ENCODE measurements around the gene SEMA4D.
A peak's percentile ranks its signal among the peaks of the same experiment; 100 is the strongest.

The SEMA4D gene

GRCh38 chr9:89497978-89498851 is at the start of gene SEMA4D:
Gene SEMA4D (minus strand): TSS chr9:89498113. CDS start chr9:89405456, 92,657 bp downstream.
- DNase-seq (ENCODE audit: low read depth) = peak; percentile 62

- DNase-seq (ENCODE audit: low read depth) = no peak
Observed at GRCh38 chr9:89547000-89547399, 49.1 kb upstream of the SEMA4D start.

- DNase-seq (ENCODE audit: low read depth) = no peak
Observed at GRCh38 chr9:89544279-89544661, 46.4 kb upstream of the SEMA4D start.

GRCh38 chr9:89543621-89544278 is 45.8 kb upstream of the SEMA4D start:
- no peak for DNase-seq (ENCODE audit: low read depth)

GRCh38 chr9:89543111-89543510 is 45.2 kb upstream of the SEMA4D start:
- DNase-seq (ENCODE audit: low read depth) = no peak

GRCh38 chr9:89542401-89543021 is 44.6 kb upstream of the SEMA4D start:
- DNase-seq (ENCODE audit: low read depth) = no peak

- no peak for DNase-seq (ENCODE audit: low read depth)
Observed at GRCh38 chr9:89541798-89542197, 43.9 kb upstream of the SEMA4D start.

GRCh38 chr9:89539374-89539773 is 41.5 kb upstream of the SEMA4D start:
- no peak for DNase-seq (ENCODE audit: low read depth)

- DNase-seq (ENCODE audit: low read depth) = no peak
Observed at GRCh38 chr9:89538871-89539270, 41.0 kb upstream of the SEMA4D start.

- DNase-seq (ENCODE audit: low read depth) = no peak
Observed at GRCh38 chr9:89537166-89537565, 39.3 kb upstream of the SEMA4D start.

GRCh38 chr9:89536600-89536999 is 38.7 kb upstream of the SEMA4D start:
- no peak for DNase-seq (ENCODE audit: low read depth)

GRCh38 chr9:89536145-89536574 is 38.2 kb upstream of the SEMA4D start:
- no peak for DNase-seq (ENCODE audit: low read depth)

GRCh38 chr9:89535461-89535860 is 37.5 kb upstream of the SEMA4D start:
- DNase-seq (ENCODE audit: low read depth) = no peak

- DNase-seq (ENCODE audit: low read depth) = no peak
Observed at GRCh38 chr9:89534515-89535287, 36.8 kb upstream of the SEMA4D start.

GRCh38 chr9:89533411-89534095 is 35.6 kb upstream of the SEMA4D start:
- no peak for DNase-seq (ENCODE audit: low read depth)

- no peak for DNase-seq (ENCODE audit: low read depth)
Observed at GRCh38 chr9:89532944-89533343, 35.0 kb upstream of the SEMA4D start.

GRCh38 chr9:89532478-89532877 is 34.6 kb upstream of the SEMA4D start:
- DNase-seq (ENCODE audit: low read depth) = no peak

GRCh38 chr9:89531766-89532165 is 33.9 kb upstream of the SEMA4D start:
- no peak for DNase-seq (ENCODE audit: low read depth)

- DNase-seq (ENCODE audit: low read depth) = no peak
Observed at GRCh38 chr9:89530726-89531125, 32.8 kb upstream of the SEMA4D start.

- DNase-seq (ENCODE audit: low read depth) = no peak
Observed at GRCh38 chr9:89529243-89530035, 31.5 kb upstream of the SEMA4D start.

- no peak for DNase-seq (ENCODE audit: low read depth)
Observed at GRCh38 chr9:89528540-89528939, 30.6 kb upstream of the SEMA4D start.

Measured in fibroblast of gingiva (primary cell).